Measurements from ENCODE around the gene NCAPD3. TPM values are rescaled to one million over a fixed set of nuclear protein-coding genes. Genes with fewer than 3 reads are reported as not detected.

The NCAPD3 gene
- total RNA-seq, 1 experiment from 2014 or later = 63.0 TPM

DNA sequence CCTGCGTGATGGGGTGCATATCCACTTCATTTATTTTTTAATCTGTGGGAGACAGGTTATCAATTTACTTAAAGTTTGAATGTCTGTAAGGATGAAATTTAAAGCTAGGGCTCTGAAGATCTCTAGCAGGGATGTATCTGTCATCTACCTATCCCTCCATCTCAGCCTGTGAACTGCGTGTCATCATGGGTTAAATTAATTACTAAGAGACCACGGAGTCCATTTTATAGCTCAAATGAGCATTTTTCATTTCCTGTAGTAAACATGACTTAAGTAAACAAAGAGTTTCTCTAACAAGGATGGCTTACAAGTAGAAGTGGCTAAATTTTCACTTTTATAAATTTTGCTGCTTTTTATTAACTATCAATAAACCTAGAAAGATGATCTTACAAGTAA is 49.5 kb upstream of the NCAPD3 start:
- CTCF ChIA-PET = interaction anchor here (1.3 to 3.6 kb wide), 5 partner anchors 11 to 86 kb away, joined by 4 to 46 read pairs (median 4); partner anchors contain the start of genes ACAD8, GLB1L2, THYN1 and VPS26B
- Mint-ChIP-seq H3K4me3 (peak overlapping the region; percentile 98), H3K36me3 (peaks cover 7% of the 10 kb centered on the region; the same call in 1 of the 2 replicates)
- TF ChIP-seq, protein P1, sequence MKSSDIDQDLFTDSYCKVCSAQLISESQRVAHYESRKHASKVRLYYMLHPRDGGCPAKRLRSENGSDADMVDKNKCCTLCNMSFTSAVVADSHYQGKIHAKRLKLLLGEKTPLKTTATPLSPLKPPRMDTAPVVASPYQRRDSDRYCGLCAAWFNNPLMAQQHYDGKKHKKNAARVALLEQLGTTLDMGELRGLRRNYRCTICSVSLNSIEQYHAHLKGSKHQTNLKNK (CRISPR knock-in tag; IDR thresholded peaks at IDR 0.05) = no peak
- TF ChIP-seq FOXP1 (CRISPR knock-in tag; IDR thresholded peaks at IDR 0.05; ENCODE audit: borderline replicate concordance) (no peak), ZNF138 (CRISPR knock-in tag; conservative IDR thresholded peaks at IDR 0.05) (no peak), ZNF219 (CRISPR knock-in tag; IDR thresholded peaks at IDR 0.05; ENCODE audit: borderline replicate concordance) (no peak), CREB1 (CRISPR knock-in tag; IDR thresholded peaks at IDR 0.05) (no peak), ZNF416 (CRISPR knock-in tag; IDR thresholded peaks at IDR 0.05) (no peak), IRF2 (CRISPR knock-in tag; IDR thresholded peaks at IDR 0.05; ENCODE audit: borderline replicate concordance, low read depth) (no peak), CBFB (CRISPR knock-in tag; IDR thresholded peaks at IDR 0.05; ENCODE audit: low read depth) (no peak), FOXJ3 (CRISPR knock-in tag; IDR thresholded peaks at IDR 0.05; ENCODE audit: borderline replicate concordance) (no peak), NR1H2 (CRISPR knock-in tag; IDR thresholded peaks at IDR 0.05) (no peak)
- TF ChIP-seq, protein P2, sequence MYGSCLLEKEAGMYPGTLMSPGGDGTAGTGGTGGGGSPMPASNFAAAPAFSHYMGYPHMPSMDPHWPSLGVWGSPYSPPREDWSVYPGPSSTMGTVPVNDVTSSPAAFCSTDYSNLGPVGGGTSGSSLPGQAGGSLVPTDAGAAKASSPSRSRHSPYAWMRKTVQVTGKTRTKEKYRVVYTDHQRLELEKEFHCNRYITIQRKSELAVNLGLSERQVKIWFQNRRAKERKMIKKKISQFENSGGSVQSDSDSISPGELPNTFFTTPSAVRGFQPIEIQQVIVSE (CRISPR knock-in tag; IDR thresholded peaks at IDR 0.05; ENCODE audit: borderline replicate concordance) = no peak
- TF ChIP-seq, protein P3, sequence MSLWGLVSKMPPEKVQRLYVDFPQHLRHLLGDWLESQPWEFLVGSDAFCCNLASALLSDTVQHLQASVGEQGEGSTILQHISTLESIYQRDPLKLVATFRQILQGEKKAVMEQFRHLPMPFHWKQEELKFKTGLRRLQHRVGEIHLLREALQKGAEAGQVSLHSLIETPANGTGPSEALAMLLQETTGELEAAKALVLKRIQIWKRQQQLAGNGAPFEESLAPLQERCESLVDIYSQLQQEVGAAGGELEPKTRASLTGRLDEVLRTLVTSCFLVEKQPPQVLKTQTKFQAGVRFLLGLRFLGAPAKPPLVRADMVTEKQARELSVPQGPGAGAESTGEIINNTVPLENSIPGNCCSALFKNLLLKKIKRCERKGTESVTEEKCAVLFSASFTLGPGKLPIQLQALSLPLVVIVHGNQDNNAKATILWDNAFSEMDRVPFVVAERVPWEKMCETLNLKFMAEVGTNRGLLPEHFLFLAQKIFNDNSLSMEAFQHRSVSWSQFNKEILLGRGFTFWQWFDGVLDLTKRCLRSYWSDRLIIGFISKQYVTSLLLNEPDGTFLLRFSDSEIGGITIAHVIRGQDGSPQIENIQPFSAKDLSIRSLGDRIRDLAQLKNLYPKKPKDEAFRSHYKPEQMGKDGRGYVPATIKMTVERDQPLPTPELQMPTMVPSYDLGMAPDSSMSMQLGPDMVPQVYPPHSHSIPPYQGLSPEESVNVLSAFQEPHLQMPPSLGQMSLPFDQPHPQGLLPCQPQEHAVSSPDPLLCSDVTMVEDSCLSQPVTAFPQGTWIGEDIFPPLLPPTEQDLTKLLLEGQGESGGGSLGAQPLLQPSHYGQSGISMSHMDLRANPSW (CRISPR knock-in tag; conservative IDR thresholded peaks at IDR 0.05; ENCODE audit: low read depth) = no peak
- TF ChIP-seq, protein P4, sequence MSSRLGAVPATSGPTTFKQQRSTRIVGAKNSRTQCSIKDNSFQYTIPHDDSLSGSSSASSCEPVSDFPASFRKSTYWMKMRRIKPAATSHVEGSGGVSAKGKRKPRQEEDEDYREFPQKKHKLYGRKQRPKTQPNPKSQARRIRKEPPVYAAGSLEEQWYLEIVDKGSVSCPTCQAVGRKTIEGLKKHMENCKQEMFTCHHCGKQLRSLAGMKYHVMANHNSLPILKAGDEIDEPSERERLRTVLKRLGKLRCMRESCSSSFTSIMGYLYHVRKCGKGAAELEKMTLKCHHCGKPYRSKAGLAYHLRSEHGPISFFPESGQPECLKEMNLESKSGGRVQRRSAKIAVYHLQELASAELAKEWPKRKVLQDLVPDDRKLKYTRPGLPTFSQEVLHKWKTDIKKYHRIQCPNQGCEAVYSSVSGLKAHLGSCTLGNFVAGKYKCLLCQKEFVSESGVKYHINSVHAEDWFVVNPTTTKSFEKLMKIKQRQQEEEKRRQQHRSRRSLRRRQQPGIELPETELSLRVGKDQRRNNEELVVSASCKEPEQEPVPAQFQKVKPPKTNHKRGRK (CRISPR knock-in tag; IDR thresholded peaks at IDR 0.05; ENCODE audit: borderline replicate concordance) = no peak
- TF ChIP-seq, protein P5, sequence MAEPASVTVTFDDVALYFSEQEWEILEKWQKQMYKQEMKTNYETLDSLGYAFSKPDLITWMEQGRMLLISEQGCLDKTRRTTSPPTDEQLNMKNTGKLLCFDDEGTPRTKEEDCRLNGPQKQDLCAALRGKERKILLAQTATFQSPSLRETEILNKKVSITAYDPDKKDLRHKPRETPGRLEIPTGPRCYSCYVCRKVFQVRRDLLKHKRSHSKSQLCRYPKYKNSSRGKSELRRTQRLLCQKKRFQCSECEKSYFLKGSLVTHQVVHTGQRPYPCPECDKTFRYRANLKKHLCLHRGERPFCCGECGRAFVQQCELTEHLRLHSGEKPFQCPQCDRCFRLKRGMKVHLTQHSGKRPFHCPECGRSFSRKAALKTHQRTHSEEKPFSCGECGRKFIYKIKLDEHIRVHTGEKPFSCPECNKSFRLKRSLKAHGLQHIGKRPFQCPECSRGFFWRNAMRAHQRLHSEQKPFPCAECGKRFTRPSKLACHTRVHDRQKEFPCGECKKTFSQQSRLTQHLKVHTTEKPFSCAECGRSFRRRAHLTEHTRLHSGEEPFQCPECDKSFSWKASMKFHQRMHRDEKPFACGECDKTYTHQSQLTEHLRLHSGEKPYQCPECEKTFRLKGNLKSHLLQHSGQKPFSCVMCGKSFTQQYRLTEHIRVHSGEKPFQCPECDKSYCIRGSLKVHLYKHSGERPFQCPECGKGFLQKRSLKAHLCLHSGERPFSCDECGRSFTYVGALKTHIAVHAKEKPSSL (CRISPR knock-in tag; conservative IDR thresholded peaks at IDR 0.05) = no peak
- TF ChIP-seq, protein P6, sequence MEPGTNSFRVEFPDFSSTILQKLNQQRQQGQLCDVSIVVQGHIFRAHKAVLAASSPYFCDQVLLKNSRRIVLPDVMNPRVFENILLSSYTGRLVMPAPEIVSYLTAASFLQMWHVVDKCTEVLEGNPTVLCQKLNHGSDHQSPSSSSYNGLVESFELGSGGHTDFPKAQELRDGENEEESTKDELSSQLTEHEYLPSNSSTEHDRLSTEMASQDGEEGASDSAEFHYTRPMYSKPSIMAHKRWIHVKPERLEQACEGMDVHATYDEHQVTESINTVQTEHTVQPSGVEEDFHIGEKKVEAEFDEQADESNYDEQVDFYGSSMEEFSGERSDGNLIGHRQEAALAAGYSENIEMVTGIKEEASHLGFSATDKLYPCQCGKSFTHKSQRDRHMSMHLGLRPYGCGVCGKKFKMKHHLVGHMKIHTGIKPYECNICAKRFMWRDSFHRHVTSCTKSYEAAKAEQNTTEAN (CRISPR knock-in tag; IDR thresholded peaks at IDR 0.05) = no peak
- TF ChIP-seq, protein P7, sequence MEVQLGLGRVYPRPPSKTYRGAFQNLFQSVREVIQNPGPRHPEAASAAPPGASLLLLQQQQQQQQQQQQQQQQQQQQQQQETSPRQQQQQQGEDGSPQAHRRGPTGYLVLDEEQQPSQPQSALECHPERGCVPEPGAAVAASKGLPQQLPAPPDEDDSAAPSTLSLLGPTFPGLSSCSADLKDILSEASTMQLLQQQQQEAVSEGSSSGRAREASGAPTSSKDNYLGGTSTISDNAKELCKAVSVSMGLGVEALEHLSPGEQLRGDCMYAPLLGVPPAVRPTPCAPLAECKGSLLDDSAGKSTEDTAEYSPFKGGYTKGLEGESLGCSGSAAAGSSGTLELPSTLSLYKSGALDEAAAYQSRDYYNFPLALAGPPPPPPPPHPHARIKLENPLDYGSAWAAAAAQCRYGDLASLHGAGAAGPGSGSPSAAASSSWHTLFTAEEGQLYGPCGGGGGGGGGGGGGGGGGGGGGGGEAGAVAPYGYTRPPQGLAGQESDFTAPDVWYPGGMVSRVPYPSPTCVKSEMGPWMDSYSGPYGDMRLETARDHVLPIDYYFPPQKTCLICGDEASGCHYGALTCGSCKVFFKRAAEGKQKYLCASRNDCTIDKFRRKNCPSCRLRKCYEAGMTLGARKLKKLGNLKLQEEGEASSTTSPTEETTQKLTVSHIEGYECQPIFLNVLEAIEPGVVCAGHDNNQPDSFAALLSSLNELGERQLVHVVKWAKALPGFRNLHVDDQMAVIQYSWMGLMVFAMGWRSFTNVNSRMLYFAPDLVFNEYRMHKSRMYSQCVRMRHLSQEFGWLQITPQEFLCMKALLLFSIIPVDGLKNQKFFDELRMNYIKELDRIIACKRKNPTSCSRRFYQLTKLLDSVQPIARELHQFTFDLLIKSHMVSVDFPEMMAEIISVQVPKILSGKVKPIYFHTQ (CRISPR knock-in tag; IDR thresholded peaks at IDR 0.05) = no peak
- TF ChIP-seq, protein P8, sequence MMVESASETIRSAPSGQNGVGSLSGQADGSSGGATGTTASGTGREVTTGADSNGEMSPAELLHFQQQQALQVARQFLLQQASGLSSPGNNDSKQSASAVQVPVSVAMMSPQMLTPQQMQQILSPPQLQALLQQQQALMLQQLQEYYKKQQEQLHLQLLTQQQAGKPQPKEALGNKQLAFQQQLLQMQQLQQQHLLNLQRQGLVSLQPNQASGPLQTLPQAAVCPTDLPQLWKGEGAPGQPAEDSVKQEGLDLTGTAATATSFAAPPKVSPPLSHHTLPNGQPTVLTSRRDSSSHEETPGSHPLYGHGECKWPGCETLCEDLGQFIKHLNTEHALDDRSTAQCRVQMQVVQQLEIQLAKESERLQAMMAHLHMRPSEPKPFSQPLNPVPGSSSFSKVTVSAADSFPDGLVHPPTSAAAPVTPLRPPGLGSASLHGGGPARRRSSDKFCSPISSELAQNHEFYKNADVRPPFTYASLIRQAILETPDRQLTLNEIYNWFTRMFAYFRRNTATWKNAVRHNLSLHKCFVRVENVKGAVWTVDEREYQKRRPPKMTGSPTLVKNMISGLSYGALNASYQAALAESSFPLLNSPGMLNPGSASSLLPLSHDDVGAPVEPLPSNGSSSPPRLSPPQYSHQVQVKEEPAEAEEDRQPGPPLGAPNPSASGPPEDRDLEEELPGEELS (CRISPR knock-in tag; IDR thresholded peaks at IDR 0.05) = no peak
- TF ChIP-seq, protein P9, sequence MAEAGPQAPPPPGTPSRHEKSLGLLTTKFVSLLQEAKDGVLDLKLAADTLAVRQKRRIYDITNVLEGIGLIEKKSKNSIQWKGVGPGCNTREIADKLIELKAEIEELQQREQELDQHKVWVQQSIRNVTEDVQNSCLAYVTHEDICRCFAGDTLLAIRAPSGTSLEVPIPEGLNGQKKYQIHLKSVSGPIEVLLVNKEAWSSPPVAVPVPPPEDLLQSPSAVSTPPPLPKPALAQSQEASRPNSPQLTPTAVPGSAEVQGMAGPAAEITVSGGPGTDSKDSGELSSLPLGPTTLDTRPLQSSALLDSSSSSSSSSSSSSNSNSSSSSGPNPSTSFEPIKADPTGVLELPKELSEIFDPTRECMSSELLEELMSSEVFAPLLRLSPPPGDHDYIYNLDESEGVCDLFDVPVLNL (CRISPR knock-in tag; IDR thresholded peaks at IDR 0.05; ENCODE audit: borderline replicate concordance, low read depth) = no peak
- TF ChIP-seq, protein P10, sequence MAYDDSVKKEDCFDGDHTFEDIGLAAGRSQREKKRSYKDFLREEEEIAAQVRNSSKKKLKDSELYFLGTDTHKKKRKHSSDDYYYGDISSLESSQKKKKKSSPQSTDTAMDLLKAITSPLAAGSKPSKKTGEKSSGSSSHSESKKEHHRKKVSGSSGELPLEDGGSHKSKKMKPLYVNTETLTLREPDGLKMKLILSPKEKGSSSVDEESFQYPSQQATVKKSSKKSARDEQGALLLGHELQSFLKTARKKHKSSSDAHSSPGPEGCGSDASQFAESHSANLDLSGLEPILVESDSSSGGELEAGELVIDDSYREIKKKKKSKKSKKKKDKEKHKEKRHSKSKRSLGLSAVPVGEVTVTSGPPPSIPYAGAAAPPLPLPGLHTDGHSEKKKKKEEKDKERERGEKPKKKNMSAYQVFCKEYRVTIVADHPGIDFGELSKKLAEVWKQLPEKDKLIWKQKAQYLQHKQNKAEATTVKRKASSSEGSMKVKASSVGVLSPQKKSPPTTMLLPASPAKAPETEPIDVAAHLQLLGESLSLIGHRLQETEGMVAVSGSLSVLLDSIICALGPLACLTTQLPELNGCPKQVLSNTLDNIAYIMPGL (CRISPR knock-in tag; IDR thresholded peaks at IDR 0.05) = no peak

More for the DNA sequence above, 49.5 kb upstream of the NCAPD3 start:
- Mint-ChIP-seq H3K27ac (peak overlapping the region; percentile 99), H3K9me3 (no peaks in the 10 kb centered on the region), H3K4me1 (peaks cover 64% of the 10 kb centered on the region), H3K27me3 (ENCODE audit: low read depth) (no peaks in the 10 kb centered on the region)
- POLR2A ChIA-PET = interaction anchor here (0.8 to 1.3 kb wide), 2 partner anchors 9 to 19 kb away, joined by 3 read pairs; partner anchors contain the start of gene ACAD8
- DNase-seq (ENCODE audit: low spot score) (no peak), ATAC-seq (no peak; the same call in 1 of the 2 replicates)
